K562 (cell line): Measurements from ENCODE around the gene YEATS2. TPM values are rescaled to one million over a fixed set of nuclear protein-coding genes. Genes with fewer than 3 reads are reported as not detected.

Experiments
- BCOR ChIP-seq: fragments of 450-650 bp; IDR thresholded peaks from 2 replicates; pipeline ENCODE4 v1.6.1; 2016
- BRF1 ChIP-seq: IDR thresholded peaks from 3 replicates; pipeline ENCODE4 v1.6.1; 2011; ENCODE audit warnings: borderline replicate concordance, mild to moderate bottlenecking; ENCODE audit not compliant: insufficient read length; ENCODE audit errors: extremely low read depth
- CEBPZ ChIP-seq: fragments of 150-350 bp; IDR thresholded peaks from 2 replicates; pipeline ENCODE4 v1.6.1; 2014; ENCODE audit warnings: low read depth, mild to moderate bottlenecking, low read length, borderline replicate concordance
- CHD7 ChIP-seq: fragments of 200-600 bp; sonication (generic); IDR thresholded peaks from one replicate; pipeline ENCODE4 v1.6.1; 2012; ENCODE audit warnings: mild to moderate bottlenecking, low read depth, low read length, inconsistent platforms
- FIP1L1 ChIP-seq: fragments of 200-400 bp; formaldehyde crosslinking; IDR thresholded peaks from 2 replicates; pipeline ENCODE4 v1.6.1; 2018; ENCODE audit warnings: mild to moderate bottlenecking, low read depth, low read length; ENCODE audit not compliant: poor library complexity, severe bottlenecking
- HIVEP1 ChIP-seq: fragments of 250-450 bp; sonication (Bioruptor Pico); IDR thresholded peaks from 2 replicates; pipeline ENCODE4 v1.4.0; 2020; ENCODE audit warnings: mild to moderate bottlenecking
- HMG20B ChIP-seq: fragments of 250-450 bp; sonication (Bioruptor Pico); IDR thresholded peaks from 2 replicates; pipeline ENCODE4 v1.5.0; 2021; ENCODE audit warnings: mild to moderate bottlenecking
- NR3C1 ChIP-seq: sonication (generic); formaldehyde crosslinking; IDR thresholded peaks from 2 replicates; pipeline ENCODE4 v1.8.1; 2022; ENCODE audit warnings: missing genetic modification reagents
- RBBP5 ChIP-seq: fragments of 200-600 bp; sonication (generic); IDR thresholded peaks from 2 replicates; pipeline ENCODE4 v1.6.1; 2012; ENCODE audit warnings: borderline replicate concordance, mild to moderate bottlenecking, low read length, control low read depth, inconsistent platforms; ENCODE audit not compliant: insufficient read depth, poor library complexity, severe bottlenecking
- TRIM24 ChIP-seq, 2 experiments: fragments of 450-650 bp; IDR thresholded peaks; 2 replicates each; pipeline ENCODE4 v1.6.1; 2016
- U2AF1 ChIP-seq: fragments of 200-400 bp; formaldehyde crosslinking; optimal IDR thresholded peaks from 2 replicates; pipeline ENCODE3; 2017; ENCODE audit warnings: mild to moderate bottlenecking, low read depth, low read length, moderate library complexity
- ZBED1 ChIP-seq: IDR thresholded peaks from 2 replicates; pipeline ENCODE4 v1.6.1; 2014
- ZBTB8A ChIP-seq: fragments of 450-650 bp; IDR thresholded peaks from 2 replicates; pipeline ENCODE4 v1.6.1; 2018; ENCODE audit warnings: mild to moderate bottlenecking, moderate library complexity; ENCODE audit not compliant: partially characterized antibody
- ZFP30 ChIP-seq: fragments of 250-450 bp; sonication (Bioruptor Pico); IDR thresholded peaks from 2 replicates; pipeline ENCODE4 v1.8.0; 2022; ENCODE audit warnings: moderate library complexity, mild to moderate bottlenecking, inconsistent platforms, borderline replicate concordance
- ZNF253 ChIP-seq: fragments of 250-450 bp; sonication (Bioruptor Pico); conservative IDR thresholded peaks from 2 replicates; pipeline ENCODE4 v1.6.1; 2021; ENCODE audit warnings: mild to moderate bottlenecking
- polyA plus RNA-seq, 8 experiments: library from polyadenylated mRNA; depleted of rRNA in 4 of 8; stranded (reverse) in 5 of 8; unstranded in 3 of 8; fragments of >200 nt; fragmentation: Nextera tagmentation in 2 of 8; fragmentation: Illumina TruSeq in 1 of 8; extraction: Ambion mirVana in 2 of 8; extraction: Trizol in 1 of 8; gene quantifications; 2 replicates each; pipeline versions ENCODE4 v1.2.1 to v1.2.3, GENCODE V29; 2011 to 2014; ENCODE audit warnings: inconsistent platforms in 1 of 8, missing spikeins in 1 of 8
- total RNA-seq, 7 experiments: library from RNA; depleted of rRNA in 6 of 7; stranded (reverse); fragments of >200 nt in 6 of 7; fragmentation: Illumina TruSeq in 2 of 7; extraction: Trizol in 2 of 7; gene quantifications; 2 replicates each; pipeline versions ENCODE4 v1.2.1 to v1.2.3, GENCODE V29; 2011 to 2021; ENCODE audit warnings: low replicate concordance in 1 of 7

Gene YEATS2
- total and polyA plus RNA-seq, 9 of the 15 experiments (the other 6 are each of a cell fraction or from before 2014, with no cell fraction given), result 1.8 to 35.2 (median 19.0) TPM

GRCh38 chr3:183697123-183697609 lies 431 bp upstream of the YEATS2 start (continued):
- TF ChIP-seq RBBP5, result no peak
- no peak for TF ChIP-seq HIVEP1 (CRISPR knock-in tag)
- no peak for TF ChIP-seq ZBED1
- TF ChIP-seq BRF1, result no peak
- TF ChIP-seq U2AF1, result no peak
- no peak for TF ChIP-seq FIP1L1
- no peak for TF ChIP-seq ZNF253
- TF ChIP-seq NR3C1 (CRISPR knock-in tag), result no peak
- peak; percentile 48; the same call in 1 of the 2 replicates for TF ChIP-seq BCOR
- no peak for TF ChIP-seq ZFP30 (CRISPR knock-in tag)
- TF ChIP-seq ZBTB8A, result no peak
- TF ChIP-seq CEBPZ, result no peak
- no peak for TF ChIP-seq TRIM24 (IDR thresholded peaks at IDR 0.05)
- no peak for TF ChIP-seq CHD7
- TF ChIP-seq HMG20B (CRISPR knock-in tag), result no peak
